ENCODE results near the gene NOL12. TPM values are rescaled to one million over a fixed set of nuclear protein-coding genes. Genes with fewer than 3 reads are reported as not detected.

NOL12 gene
- total RNA-seq, 1 experiment from 2014 or later = 30.4 TPM

GRCh38 chr22:37715760-37716159 lies 29.6 kb downstream of the NOL12 start:
- peaks cover 1% of the 10 kb centered on the region; the same call in 1 of the 2 replicates for H3K27me3 Mint-ChIP-seq (ENCODE audit: low read depth)
- H3K4me3 Mint-ChIP-seq = no peak overlapping the region
- no peak overlapping the region for H2BK15ac ChIP-seq (ENCODE audit: low read depth, low read length)
- H3K36me3 Mint-ChIP-seq (ENCODE audit: insufficient read depth in 1 of 3, low read depth in 3 of 3) = peaks cover 28 to 65% (median 64%) of the 10 kb centered on the region in 3 experiments
- H3K9me3 ChIP-seq (ENCODE audit: control insufficient read depth, low read depth, low read length) = no peaks in the 10 kb centered on the region
- H3K23ac ChIP-seq (ENCODE audit: insufficient read length, low read depth, low read length) = no peak overlapping the region
- no peak for TF ChIP-seq CTCF (conservative IDR thresholded peaks at IDR 0.05)
- H4K20me1 ChIP-seq (ENCODE audit: control insufficient read depth, insufficient read depth, insufficient read length) = no peaks in the 10 kb centered on the region
- no peak overlapping the region for H3K18ac ChIP-seq (ENCODE audit: insufficient read length, low read depth, low read length)
- H3K27ac Mint-ChIP-seq = no peak overlapping the region
- H4K8ac ChIP-seq (replicated peaks; ENCODE audit: insufficient read length, low read depth, low read length) = no peak overlapping the region
- H2BK5ac ChIP-seq (ENCODE audit: insufficient read length, low read length) = no peak overlapping the region
- no peak overlapping the region for H2BK12ac ChIP-seq (ENCODE audit: insufficient read length, low read depth, low read length)
- H3K9me3 Mint-ChIP-seq = no peaks in the 10 kb centered on the region
- no CpG with 5 or more reads among the region's 7 CpGs for WGBS (ENCODE audit: extremely low coverage, insufficient read length, low lambda C conversion rate)
- H3K79me2 ChIP-seq (ENCODE audit: insufficient read depth, low read length) = no peaks in the 10 kb centered on the region
- H3K4me1 ChIP-seq (ENCODE audit: insufficient read depth, low read length) = no peaks in the 10 kb centered on the region
- no peak overlapping the region for H3K4me2 ChIP-seq (ENCODE audit: insufficient read depth, insufficient read length, low read length)
- H3K14ac ChIP-seq (ENCODE audit: insufficient read depth, low read length) = no peak overlapping the region
- no peak overlapping the region for H2BK20ac ChIP-seq (ENCODE audit: low read depth, low read length, poor library complexity, severe bottlenecking)
- H3T11ph ChIP-seq (ENCODE audit: low read length) = no peak overlapping the region
- peaks cover 0 to 8% of the 10 kb centered on the region in 2 experiments; a peak in 2 of 4 replicates for H3K4me1 Mint-ChIP-seq
- H3K27ac ChIP-seq (ENCODE audit: insufficient read length, low read depth, low read length) = no peak overlapping the region
- no peak overlapping the region for H4K5ac ChIP-seq (ENCODE audit: insufficient read length, low read depth, low read length)
- no peaks in the 10 kb centered on the region for H3K27me3 ChIP-seq (ENCODE audit: insufficient read depth, low read length)
- DNase-seq = no peak
- no peak overlapping the region for H3K9ac ChIP-seq (ENCODE audit: extremely low read depth, insufficient read length, low read length)
- no peak overlapping the region for H3K4ac ChIP-seq (ENCODE audit: low read depth, low read length)
- no peaks in the 10 kb centered on the region for H3K79me1 ChIP-seq (ENCODE audit: insufficient read depth, low read depth, low read length, poor library complexity, severe bottlenecking)
- H4K91ac ChIP-seq (ENCODE audit: insufficient read length, low read depth, low read length) = no peak overlapping the region
- no peak overlapping the region for H2AFZ ChIP-seq (ENCODE audit: low read length)
- no peak overlapping the region for H2AK5ac ChIP-seq (ENCODE audit: insufficient read length, low read length)
- H3K56ac ChIP-seq (ENCODE audit: insufficient read length, low read depth, low read length) = no peak overlapping the region
- no peak overlapping the region for H2BK120ac ChIP-seq (ENCODE audit: low read depth, low read length, poor library complexity, severe bottlenecking)
- H3K23me2 ChIP-seq (ENCODE audit: insufficient read length, low read depth, low read length, poor library complexity, severe bottlenecking) = no peaks in the 10 kb centered on the region

Measured in H9 (cell line).